Ramos (cell line): ENCODE results near the gene LRRC15.

Experiments used
- in situ Hi-C: fragments of 300-500 bp; cut with MboI; formaldehyde crosslinking; loops from one replicate; pipeline ENCODE4 v1.14.3; 2022; ENCODE audit warnings: low sequenced_read_pairs; ENCODE audit not compliant: unreplicated experiment

LRRC15 gene

GRCh38 chr3:194322678-194323211, 46.8 kb downstream of the LRRC15 start:
- in situ Hi-C loops, result no loop called here

GRCh38 chr3:194321693-194322640, 47.6 kb downstream of the LRRC15 start:
- in situ Hi-C loops, result no loop called here

GRCh38 chr3:194320744-194321243, 48.7 kb downstream of the LRRC15 start:
- in situ Hi-C loops, result no loop called here

- in situ Hi-C loops, result no loop called here
Measured at GRCh38 chr3:194320100-194320499, 49.4 kb downstream of the LRRC15 start.

- in situ Hi-C loops, result loop anchor here (5.0 to 10.0 kb wide), 2 partner anchors 531 to 644 kb away; no protein-coding TSS in a partner anchor
Measured at GRCh38 chr3:194318511-194319161, 50.9 kb downstream of the LRRC15 start.

GRCh38 chr3:194316918-194317317, 52.6 kb downstream of the LRRC15 start:
- in situ Hi-C loops, result loop anchor here (5.0 to 10.0 kb wide), 2 partner anchors 530 to 642 kb away; no protein-coding TSS in a partner anchor

- in situ Hi-C loops, result loop anchor here (5.0 to 10.0 kb wide), 2 partner anchors 529 to 641 kb away; no protein-coding TSS in a partner anchor
Measured at GRCh38 chr3:194315965-194316361, 53.6 kb downstream of the LRRC15 start.

GRCh38 chr3:194315088-194315964, 54.2 kb downstream of the LRRC15 start:
- in situ Hi-C loops, result loop anchor here (5.0 to 10.0 kb wide), 2 partner anchors 528 to 641 kb away; no protein-coding TSS in a partner anchor

GRCh38 chr3:194314388-194315068, 55.0 kb downstream of the LRRC15 start:
- in situ Hi-C loops, result loop anchor here (5.0 to 10.0 kb wide), 2 partner anchors 527 to 640 kb away; no protein-coding TSS in a partner anchor

GRCh38 chr3:194313560-194314387, 55.8 kb downstream of the LRRC15 start:
- in situ Hi-C loops, result loop anchor here (10.0 kb wide), 1 partner anchor 639 kb away; no protein-coding TSS in a partner anchor

- in situ Hi-C loops, result loop anchor here (10.0 kb wide), 1 partner anchor 638 kb away; no protein-coding TSS in a partner anchor
Measured at GRCh38 chr3:194312743-194313281, 56.7 kb downstream of the LRRC15 start.

GRCh38 chr3:194312186-194312742, 57.3 kb downstream of the LRRC15 start:
- in situ Hi-C loops, result loop anchor here (10.0 kb wide), 1 partner anchor 637 kb away; no protein-coding TSS in a partner anchor

- in situ Hi-C loops, result loop anchor here (10.0 kb wide), 1 partner anchor 636 kb away; no protein-coding TSS in a partner anchor
Measured at GRCh38 chr3:194311000-194311399, 58.5 kb downstream of the LRRC15 start.

- in situ Hi-C loops, result loop anchor here (10.0 kb wide), 1 partner anchor 635 kb away; no protein-coding TSS in a partner anchor
Measured at GRCh38 chr3:194310060-194310835, 59.3 kb downstream of the LRRC15 start.

GRCh38 chr3:194308601-194309449, 60.7 kb downstream of the LRRC15 start:
- in situ Hi-C loops, result no loop called here
